Measurements from ENCODE around the gene BLTP3A. TPM values are rescaled to one million over a fixed set of nuclear protein-coding genes. Genes with fewer than 3 reads are reported as not detected.
"Not testable (repeated sequence)": the region's sequence is repeated elsewhere in the genome, so short reads cannot be mapped to it uniquely, and the experiment has no call there.

Gene BLTP3A
- total and polyA plus RNA-seq, 3 experiments from 2014 or later: 1.8 to 19.4 (median 18.8) TPM

GRCh38 chr6:34795836-34796425, 4.0 kb downstream of the BLTP3A start:
- Mint-ChIP-seq H3K27ac (peak overlapping the region in 2 of 8 donors; percentile 1 to 76), H3K4me3 (no peak overlapping the region), H3K27me3 (no peaks in the 10 kb centered on the region), H3K4me1 (peaks cover 20 to 27% (median 26%) of the 10 kb centered on the region in 3 donors), H3K36me3 (peaks cover 0 to 8% (median 0%) of the 10 kb centered on the region in 3 donors), H3K9me3 (no peaks in the 10 kb centered on the region)
- no peak for DNase-seq
- Histone ChIP-seq H3K27me3 (ENCODE audit: insufficient read depth, low read length, poor library complexity, severe bottlenecking) (no peaks in the 10 kb centered on the region), H3K27ac (ENCODE audit: low read depth, low read length) (no peak overlapping the region), H3K4me1 (ENCODE audit: insufficient read depth, low read length) (peaks cover 17% of the 10 kb centered on the region), H3K4me3 (ENCODE audit: low read length) (no peak overlapping the region), H3K36me3 (ENCODE audit: insufficient read depth, low read length) (no peaks in the 10 kb centered on the region), H3K9me3 (ENCODE audit: low read length) (no peaks in the 10 kb centered on the region)
- ChIA-PET CTCF (no interaction called here), POLR2A (interaction anchor here (0.6 kb wide), 1 partner anchor 416 kb away, joined by 3 read pairs; no protein-coding TSS in a partner anchor)

- Mint-ChIP-seq H3K27ac (no peak overlapping the region), H3K36me3 (no peaks in the 10 kb centered on the region), H3K9me3 (no peaks in the 10 kb centered on the region), H3K4me3 (no peak overlapping the region), H3K4me1 (peaks cover 8 to 15% (median 11%) of the 10 kb centered on the region in 3 donors), H3K27me3 (no peaks in the 10 kb centered on the region)
- Histone ChIP-seq H3K27me3 (ENCODE audit: insufficient read depth, low read length, poor library complexity, severe bottlenecking) (no peaks in the 10 kb centered on the region), H3K4me1 (ENCODE audit: insufficient read depth, low read length) (peaks cover 7% of the 10 kb centered on the region), H3K36me3 (ENCODE audit: insufficient read depth, low read length) (no peaks in the 10 kb centered on the region), H3K9me3 (ENCODE audit: low read length) (no peaks in the 10 kb centered on the region), H3K4me3 (ENCODE audit: low read length) (no peak overlapping the region), H3K27ac (ENCODE audit: low read depth, low read length) (no peak overlapping the region)
- ChIA-PET POLR2A (no interaction called here), CTCF (no interaction called here)
- no peak for DNase-seq
Observed at GRCh38 chr6:34798057-34798456, 6.2 kb downstream of the BLTP3A start.

- Histone ChIP-seq H3K4me3 (ENCODE audit: low read length) (no peak overlapping the region), H3K27ac (ENCODE audit: low read depth, low read length) (no peak overlapping the region), H3K27me3 (ENCODE audit: insufficient read depth, low read length, poor library complexity, severe bottlenecking) (no peaks in the 10 kb centered on the region), H3K36me3 (ENCODE audit: insufficient read depth, low read length) (no peaks in the 10 kb centered on the region), H3K9me3 (ENCODE audit: low read length) (no peaks in the 10 kb centered on the region), H3K4me1 (ENCODE audit: insufficient read depth, low read length) (no peaks in the 10 kb centered on the region)
- POLR2A ChIA-PET: no interaction called here
- H3K4me3 Mint-ChIP-seq: no peak overlapping the region
- no peak overlapping the region for H3K27ac Mint-ChIP-seq
- no peaks in the 10 kb centered on the region for H3K27me3 Mint-ChIP-seq
- H3K36me3 Mint-ChIP-seq: no peaks in the 10 kb centered on the region
- CTCF ChIA-PET: no interaction called here
- no peaks in the 10 kb centered on the region for H3K9me3 Mint-ChIP-seq
- DNase-seq: no peak
- peaks cover 0 to 13% (median 3%) of the 10 kb centered on the region in 3 donors for H3K4me1 Mint-ChIP-seq
Observed at GRCh38 chr6:34799547-34799946, 7.7 kb downstream of the BLTP3A start.

DNA sequence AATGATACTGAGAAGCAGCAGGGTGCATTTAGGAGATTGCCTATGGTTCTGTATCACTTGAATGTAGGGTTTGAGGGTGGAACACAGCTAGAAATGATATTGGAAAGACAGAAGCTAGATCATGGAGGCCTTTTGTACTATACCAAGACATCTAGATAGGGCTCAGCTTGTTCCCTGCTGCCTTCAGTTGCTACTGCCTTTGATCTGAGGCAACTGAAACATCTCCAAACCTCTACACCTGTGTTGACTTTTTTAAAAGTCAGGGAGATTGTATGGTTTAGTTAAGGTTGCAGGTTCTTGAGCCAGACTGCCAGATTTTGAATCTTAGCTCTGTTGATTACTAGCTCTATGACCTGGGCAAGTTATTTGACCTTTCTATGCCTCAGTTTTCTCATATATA, 12.7 kb downstream of the BLTP3A start:
- Mint-ChIP-seq H3K9me3 (no peaks in the 10 kb centered on the region), H3K27me3 (no peaks in the 10 kb centered on the region), H3K4me1 (peaks cover 0 to 20% (median 2%) of the 10 kb centered on the region in 3 donors), H3K27ac (peak overlapping the region in 1 of 8 donors; percentile 57), H3K4me3 (no peak overlapping the region), H3K36me3 (no peaks in the 10 kb centered on the region)
- H3K4me3 ChIP-seq (ENCODE audit: low read length): no peak overlapping the region
- DNase-seq: no peak
- H3K4me1 ChIP-seq (ENCODE audit: insufficient read depth, low read length): no peaks in the 10 kb centered on the region
- H3K9me3 ChIP-seq (ENCODE audit: low read length): no peaks in the 10 kb centered on the region
- no peaks in the 10 kb centered on the region for H3K27me3 ChIP-seq (ENCODE audit: insufficient read depth, low read length, poor library complexity, severe bottlenecking)
- no peak overlapping the region for H3K27ac ChIP-seq (ENCODE audit: low read depth, low read length)
- no peaks in the 10 kb centered on the region for H3K36me3 ChIP-seq (ENCODE audit: insufficient read depth, low read length)
- ChIA-PET POLR2A (no interaction called here), CTCF (interaction anchor here (1.3 kb wide), 1 partner anchor 59 kb away, joined by 3 read pairs; no protein-coding TSS in a partner anchor)

DNA sequence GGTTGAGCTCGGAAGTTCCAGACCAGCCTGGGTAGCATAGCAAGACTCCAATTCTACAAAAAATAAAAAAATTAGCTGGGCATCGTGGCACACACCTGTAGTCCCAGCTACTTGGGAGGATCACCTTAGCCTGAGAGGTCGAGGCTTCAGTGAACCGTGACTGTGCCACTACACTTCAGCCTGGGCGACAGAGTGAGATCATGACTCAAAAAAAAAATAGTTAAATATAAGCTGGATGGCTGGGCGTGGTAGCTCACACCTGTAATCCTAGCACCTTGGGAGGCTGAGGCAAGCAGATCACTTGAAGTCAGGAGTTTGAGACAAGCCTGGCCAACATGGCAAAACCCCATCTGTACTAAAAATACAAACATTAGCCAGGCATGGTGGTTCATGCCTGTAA, 13.2 kb downstream of the BLTP3A start:
- H3K4me3 ChIP-seq (ENCODE audit: low read length); DNase-seq; H3K27me3 ChIP-seq (ENCODE audit: insufficient read depth, low read length, poor library complexity, severe bottlenecking); H3K9me3 Mint-ChIP-seq; H3K36me3 ChIP-seq (ENCODE audit: insufficient read depth, low read length); H3K9me3 ChIP-seq (ENCODE audit: low read length); POLR2A ChIA-PET; H3K27ac Mint-ChIP-seq; H3K4me1 ChIP-seq (ENCODE audit: insufficient read depth, low read length); H3K36me3 Mint-ChIP-seq; H3K27ac ChIP-seq (ENCODE audit: low read depth, low read length); CTCF ChIA-PET; H3K4me3 Mint-ChIP-seq; H3K27me3 Mint-ChIP-seq: not testable (repeated sequence)
- H3K4me1 Mint-ChIP-seq: peaks cover 0 to 22% (median 2%) of the 10 kb centered on the region in 3 donors

- Mint-ChIP-seq H3K27me3 (no peaks in the 10 kb centered on the region), H3K4me1 (peaks cover 0 to 28% (median 0%) of the 10 kb centered on the region in 3 donors), H3K9me3 (no peaks in the 10 kb centered on the region), H3K27ac (peak overlapping the region in 2 of 8 donors; percentile 61 to 86), H3K36me3 (no peaks in the 10 kb centered on the region), H3K4me3 (no peak overlapping the region)
- H3K36me3 ChIP-seq (ENCODE audit: insufficient read depth, low read length): no peaks in the 10 kb centered on the region
- POLR2A ChIA-PET: no interaction called here
- no peak for DNase-seq
- no peaks in the 10 kb centered on the region for H3K4me1 ChIP-seq (ENCODE audit: insufficient read depth, low read length)
- no peaks in the 10 kb centered on the region for H3K9me3 ChIP-seq (ENCODE audit: low read length)
- no peak overlapping the region for H3K27ac ChIP-seq (ENCODE audit: low read depth, low read length)
- no peaks in the 10 kb centered on the region for H3K27me3 ChIP-seq (ENCODE audit: insufficient read depth, low read length, poor library complexity, severe bottlenecking)
- CTCF ChIA-PET: no interaction called here
- H3K4me3 ChIP-seq (ENCODE audit: low read length): no peak overlapping the region
Observed at GRCh38 chr6:34806738-34807453, 15.0 kb downstream of the BLTP3A start.

DNA sequence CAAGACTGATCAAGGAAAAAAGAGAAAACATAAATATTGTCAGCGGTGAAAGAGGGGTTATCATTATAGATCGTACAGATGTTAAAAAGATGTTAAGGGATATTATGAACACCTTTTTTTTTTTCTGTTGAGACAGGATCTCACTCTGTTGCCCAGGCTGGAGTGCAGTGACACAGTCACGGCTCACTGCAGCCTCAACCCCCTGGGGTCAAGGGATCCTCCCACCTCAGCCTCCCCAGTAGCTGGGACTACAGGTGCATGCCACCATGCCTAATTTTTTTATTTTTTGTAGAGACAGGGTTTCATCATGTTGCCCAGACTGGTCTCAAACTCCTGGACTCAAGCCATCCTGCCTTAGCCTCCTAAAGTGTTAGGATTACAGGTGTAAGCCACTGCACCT, 16.6 kb downstream of the BLTP3A start:
- H3K27ac ChIP-seq (ENCODE audit: low read depth, low read length); H3K4me3 Mint-ChIP-seq; H3K27me3 ChIP-seq (ENCODE audit: insufficient read depth, low read length, poor library complexity, severe bottlenecking); H3K9me3 Mint-ChIP-seq; H3K4me1 ChIP-seq (ENCODE audit: insufficient read depth, low read length); H3K36me3 Mint-ChIP-seq; CTCF ChIA-PET; H3K27ac Mint-ChIP-seq; H3K27me3 Mint-ChIP-seq; DNase-seq; H3K4me3 ChIP-seq (ENCODE audit: low read length); H3K36me3 ChIP-seq (ENCODE audit: insufficient read depth, low read length); POLR2A ChIA-PET; H3K9me3 ChIP-seq (ENCODE audit: low read length): not testable (repeated sequence)
- H3K4me1 Mint-ChIP-seq: peaks cover under 1 to 27% (median 4%) of the 10 kb centered on the region in 3 donors

DNA sequence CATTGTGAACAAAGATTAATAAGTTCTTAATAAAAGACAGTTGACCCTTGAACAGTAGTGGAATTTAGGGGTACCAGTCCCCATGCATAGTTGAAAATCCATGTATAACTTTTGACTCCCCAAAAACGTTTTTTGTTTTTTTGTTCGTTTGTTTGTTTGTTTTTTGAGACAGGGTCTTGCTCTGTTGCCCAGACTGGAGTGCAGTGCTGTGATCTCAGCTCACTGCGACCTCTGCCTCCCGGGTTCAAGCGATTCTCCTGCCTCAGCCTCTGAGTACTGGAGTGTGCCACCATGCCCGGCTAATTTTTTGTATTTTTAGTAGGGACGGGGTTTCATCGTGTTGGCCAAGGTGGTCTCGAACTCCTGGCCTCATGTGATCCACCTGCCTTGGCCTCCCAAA, 17.5 kb downstream of the BLTP3A start:
- H3K4me1 Mint-ChIP-seq: peaks cover 4 to 29% (median 4%) of the 10 kb centered on the region in 3 donors
- POLR2A ChIA-PET, CTCF ChIA-PET: not testable (repeated sequence)

More for the DNA sequence above, 17.5 kb downstream of the BLTP3A start:
- H3K4me3 Mint-ChIP-seq; H3K36me3 Mint-ChIP-seq; H3K27ac ChIP-seq (ENCODE audit: low read depth, low read length); H3K9me3 ChIP-seq (ENCODE audit: low read length); H3K4me1 ChIP-seq (ENCODE audit: insufficient read depth, low read length); H3K27ac Mint-ChIP-seq; H3K36me3 ChIP-seq (ENCODE audit: insufficient read depth, low read length); H3K27me3 ChIP-seq (ENCODE audit: insufficient read depth, low read length, poor library complexity, severe bottlenecking); H3K4me3 ChIP-seq (ENCODE audit: low read length); H3K9me3 Mint-ChIP-seq; H3K27me3 Mint-ChIP-seq; DNase-seq: not testable (repeated sequence)

All from CD8-positive, alpha-beta memory T cell (primary cell).